GM23338 (cell line): ENCODE results near the gene DSCAML1. TPM values are rescaled to one million over a fixed set of nuclear protein-coding genes. Genes with fewer than 3 reads are reported as not detected.
A peak's percentile ranks its signal among the peaks of the same experiment; 100 is the strongest.

Experiments
- ATAC-seq: fragments of 200-7000 bp; cut with Tn5 transposase; 3 replicates; pipeline ENCODE4 v1.9.1; 2020
- DNase-seq: peaks from one replicate; pipeline ENCODE4 v3.0.0-alpha.2; 2015; ENCODE audit warnings: low spot score
- H2AFZ ChIP-seq: fragments of 200-600 bp; sonication (generic); 2 replicates; pipeline ENCODE4 v1.8.0; 2016; ENCODE audit warnings: antibody characterized with exemption, mild to moderate bottlenecking, moderate library complexity
- H3F3A ChIP-seq: fragments of 200-600 bp; sonication (generic); replicated peaks from 2 replicates; pipeline ENCODE4 v1.8.0; 2017; ENCODE audit warnings: antibody characterized with exemption, mixed run types, low read depth
- H3K27ac ChIP-seq: fragments of 200-600 bp; sonication (generic); 2 replicates; pipeline ENCODE4 v1.6.1; 2016; ENCODE audit warnings: low read depth
- H3K27me3 ChIP-seq: fragments of 200-600 bp; sonication (generic); 2 replicates; pipeline ENCODE4 v1.8.0; 2016; ENCODE audit warnings: mild to moderate bottlenecking, mixed run types, moderate library complexity; ENCODE audit not compliant: insufficient read depth
- H3K36me3 ChIP-seq: fragments of 200-600 bp; sonication (generic); 2 replicates; pipeline ENCODE4 v1.8.0; 2016; ENCODE audit warnings: mild to moderate bottlenecking; ENCODE audit not compliant: insufficient read depth
- H3K4me1 ChIP-seq: fragments of 200-600 bp; sonication (generic); 2 replicates; pipeline ENCODE4 v1.8.0; 2016; ENCODE audit warnings: mild to moderate bottlenecking, moderate library complexity; ENCODE audit not compliant: insufficient read depth
- H3K4me2 ChIP-seq: fragments of 200-600 bp; sonication (generic); 2 replicates; pipeline ENCODE4 v1.7.1; 2017; ENCODE audit warnings: mixed run types
- H3K4me3 ChIP-seq: fragments of 200-600 bp; sonication (generic); 2 replicates; pipeline ENCODE4 v1.6.1; 2016; ENCODE audit warnings: mixed run types
- H3K79me2 ChIP-seq: fragments of 200-600 bp; sonication (generic); replicated peaks from 2 replicates; pipeline ENCODE4 v1.8.0; 2017; ENCODE audit warnings: mild to moderate bottlenecking; ENCODE audit not compliant: insufficient read depth
- H3K9me2 ChIP-seq: fragments of 200-600 bp; sonication (generic); 2 replicates; pipeline ENCODE4 v1.8.0; 2017; ENCODE audit not compliant: insufficient read depth
- H4K20me1 ChIP-seq: fragments of 200-600 bp; sonication (generic); replicated peaks from 2 replicates; pipeline ENCODE4 v1.8.0; 2017; ENCODE audit warnings: mild to moderate bottlenecking; ENCODE audit not compliant: insufficient read depth
- H3K27ac Mint-ChIP-seq: 2 replicates; pipeline ENCODE4 v1.8.0; 2020; ENCODE audit warnings: inconsistent platforms, mild to moderate bottlenecking, moderate library complexity, mixed read lengths
- H3K27me3 Mint-ChIP-seq: 3 replicates; pipeline ENCODE4 v1.8.0; 2022; ENCODE audit warnings: low read depth, mild to moderate bottlenecking, moderate library complexity, mixed read lengths, inconsistent platforms; ENCODE audit not compliant: insufficient read depth, poor library complexity
- H3K36me3 Mint-ChIP-seq: 3 replicates; pipeline ENCODE4 v1.8.0; 2021; ENCODE audit warnings: low read depth, mild to moderate bottlenecking, inconsistent platforms, moderate library complexity, mixed read lengths
- H3K4me1 Mint-ChIP-seq: 3 replicates; pipeline ENCODE4 v1.8.0; 2020; ENCODE audit warnings: mild to moderate bottlenecking, inconsistent platforms, mixed read lengths
- H3K4me3 Mint-ChIP-seq: 3 replicates; pipeline ENCODE4 v1.8.0; 2021; ENCODE audit warnings: moderate library complexity, mild to moderate bottlenecking, inconsistent platforms, mixed read lengths
- H3K9me3 Mint-ChIP-seq: 3 replicates; pipeline ENCODE4 v1.8.0; 2020; ENCODE audit warnings: moderate library complexity, mild to moderate bottlenecking, inconsistent platforms, mixed read lengths
- CREB1 ChIP-seq: fragments of 250-450 bp; sonication (Bioruptor Pico); IDR thresholded peaks from 2 replicates; pipeline ENCODE4 v1.5.0; 2020; ENCODE audit warnings: low read depth, mild to moderate bottlenecking, moderate library complexity
- CTCF ChIP-seq, 2 experiments: fragments of 200-600 bp in 1 of 2; sonication (generic) in 1 of 2; conservative IDR thresholded peaks; 2 replicates each; pipeline versions ENCODE4 v1.5.1 to v1.6.1; 2016 to 2017; ENCODE audit warnings: antibody characterized with exemption in 2 of 2, low read depth in 2 of 2, mild to moderate bottlenecking in 2 of 2, moderate library complexity in 1 of 2
- ETS1 ChIP-seq: IDR thresholded peaks from 2 replicates; pipeline ENCODE4 v1.6.1; 2016; ENCODE audit warnings: antibody characterized with exemption
- EZH2 ChIP-seq: fragments of 200-600 bp; sonication (generic); IDR thresholded peaks from one replicate; pipeline ENCODE4 v1.8.0; 2017; ENCODE audit warnings: antibody characterized with exemption, mild to moderate bottlenecking, low read depth; ENCODE audit not compliant: unreplicated experiment
- POLR2AphosphoS5 ChIP-seq: IDR thresholded peaks from 2 replicates; pipeline ENCODE4 v1.6.1; 2016; ENCODE audit warnings: antibody characterized with exemption, low read depth
- REST ChIP-seq: IDR thresholded peaks from one replicate; pipeline ENCODE4 v1.6.1; 2018; ENCODE audit warnings: antibody characterized with exemption; ENCODE audit not compliant: unreplicated experiment
- ZNF462 ChIP-seq: fragments of 250-450 bp; sonication (Bioruptor Pico); IDR thresholded peaks from 2 replicates; pipeline ENCODE4 v1.5.0; 2020; ENCODE audit warnings: mild to moderate bottlenecking, moderate library complexity
- polyA plus RNA-seq: library from polyadenylated mRNA; unstranded; fragments of >200 nt; fragmentation: Nextera tagmentation; extraction: Ambion mirVana; gene quantifications from 2 replicates; pipeline ENCODE4 v1.2.1, GENCODE V29; 2016
- total RNA-seq: library from RNA; depleted of rRNA; stranded (reverse); fragments of >200 nt; shearing (Covaris generic); gene quantifications from 2 replicates; pipeline ENCODE4 v1.2.3, GENCODE V29; 2014

DSCAML1 gene
- total and polyA plus RNA-seq, 2 experiments from 2014 or later = 0.17 TPM; not detected in 1

GRCh38 chr11:117426941-117427340 lies 370.1 kb downstream of the DSCAML1 start (continued):
- TF ChIP-seq ZNF462 (CRISPR knock-in tag) = no peak
- TF ChIP-seq EZH2 = no peak

- no peaks in the 10 kb centered on the region for H3K79me2 ChIP-seq
- no peaks in the 10 kb centered on the region for H3K9me2 ChIP-seq
- ATAC-seq (peak; percentile 69), DNase-seq (peak; percentile 91)
- no peaks in the 10 kb centered on the region for H3F3A ChIP-seq
- no peaks in the 10 kb centered on the region for H3K36me3 Mint-ChIP-seq
- peak overlapping the region; percentile 65 for H3K4me2 ChIP-seq
- H3K27ac ChIP-seq = no peak overlapping the region
- H3K4me1 Mint-ChIP-seq = peaks cover 34% of the 10 kb centered on the region
- H3K4me3 ChIP-seq = peak overlapping the region; percentile 41; the same call in 1 of the 2 replicates
- H3K4me1 ChIP-seq = peaks cover 8% of the 10 kb centered on the region
- peak overlapping the region; percentile 38; the same call in 1 of the 3 replicates for H3K4me3 Mint-ChIP-seq
- TF ChIP-seq CREB1 (CRISPR knock-in tag) (peak; percentile 39; the same call in 1 of the 2 replicates), ETS1 (no peak), REST (no peak), POLR2AphosphoS5 (no peak), CTCF (conservative IDR thresholded peaks at IDR 0.05; ENCODE audit: low read depth in 2 of 2) (peak; percentile 96)
- peaks cover 18% of the 10 kb centered on the region for H3K27me3 Mint-ChIP-seq
- no peaks in the 10 kb centered on the region for H3K27me3 ChIP-seq
- H2AFZ ChIP-seq = peak overlapping the region; percentile 82
- H3K27ac Mint-ChIP-seq = no peak overlapping the region
- H3K9me3 Mint-ChIP-seq = no peaks in the 10 kb centered on the region
- H3K36me3 ChIP-seq = no peaks in the 10 kb centered on the region
- no peaks in the 10 kb centered on the region for H4K20me1 ChIP-seq
Measured at GRCh38 chr11:117426297-117426685, 370.7 kb downstream of the DSCAML1 start.
